B cell (primary cell): ENCODE measurements around the gene WDR7.
"Not testable (repeated sequence)": the region's sequence is repeated elsewhere in the genome, so short reads cannot be mapped to it uniquely, and the experiment has no call there.

Experiments used
- EZH2 ChIP-seq: IDR thresholded peaks from 2 replicates; pipeline ENCODE4 v1.6.1; 2012; ENCODE audit warnings: borderline replicate concordance, low read depth, mild to moderate bottlenecking, moderate library complexity, low read length; ENCODE audit not compliant: insufficient read depth, poor library complexity, severe bottlenecking
- TF ChIP-seq, protein P1 (sequence below): fragments of 200-600 bp; IDR thresholded peaks from one replicate; pipeline ENCODE4 v1.8.0; 2022; ENCODE audit warnings: antibody characterized with exemption, mild to moderate bottlenecking

DNA sequence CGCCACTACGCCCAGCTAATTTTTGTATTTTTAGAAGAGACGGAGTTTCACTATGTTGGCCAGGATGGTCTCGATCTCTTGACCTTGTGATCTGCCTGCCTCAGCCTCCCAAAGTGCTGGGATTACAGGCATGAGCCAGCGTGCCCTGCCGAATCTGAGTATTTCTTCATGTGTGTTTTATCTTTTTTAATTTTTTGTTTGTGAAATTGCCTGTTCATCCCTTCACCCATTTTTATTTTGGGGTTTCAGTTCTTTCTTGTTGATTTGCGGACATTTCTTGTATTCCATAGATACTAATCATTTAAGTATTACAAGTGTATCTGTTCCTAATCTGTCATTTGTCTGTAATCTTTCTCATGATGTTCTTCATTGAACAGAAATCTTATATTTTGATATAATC lies 3.1 kb downstream of the WDR7 start:
- TF ChIP-seq, protein P1, sequence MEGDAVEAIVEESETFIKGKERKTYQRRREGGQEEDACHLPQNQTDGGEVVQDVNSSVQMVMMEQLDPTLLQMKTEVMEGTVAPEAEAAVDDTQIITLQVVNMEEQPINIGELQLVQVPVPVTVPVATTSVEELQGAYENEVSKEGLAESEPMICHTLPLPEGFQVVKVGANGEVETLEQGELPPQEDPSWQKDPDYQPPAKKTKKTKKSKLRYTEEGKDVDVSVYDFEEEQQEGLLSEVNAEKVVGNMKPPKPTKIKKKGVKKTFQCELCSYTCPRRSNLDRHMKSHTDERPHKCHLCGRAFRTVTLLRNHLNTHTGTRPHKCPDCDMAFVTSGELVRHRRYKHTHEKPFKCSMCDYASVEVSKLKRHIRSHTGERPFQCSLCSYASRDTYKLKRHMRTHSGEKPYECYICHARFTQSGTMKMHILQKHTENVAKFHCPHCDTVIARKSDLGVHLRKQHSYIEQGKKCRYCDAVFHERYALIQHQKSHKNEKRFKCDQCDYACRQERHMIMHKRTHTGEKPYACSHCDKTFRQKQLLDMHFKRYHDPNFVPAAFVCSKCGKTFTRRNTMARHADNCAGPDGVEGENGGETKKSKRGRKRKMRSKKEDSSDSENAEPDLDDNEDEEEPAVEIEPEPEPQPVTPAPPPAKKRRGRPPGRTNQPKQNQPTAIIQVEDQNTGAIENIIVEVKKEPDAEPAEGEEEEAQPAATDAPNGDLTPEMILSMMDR, result not testable (repeated sequence)
- not testable (repeated sequence) for TF ChIP-seq EZH2
